Mucosa of stomach (tissue), 1 donor: ENCODE measurements around the gene TLE5.
"Not testable (repeated sequence)": the region's sequence is repeated elsewhere in the genome, so short reads cannot be mapped to it uniquely, and the experiment has no call there.

ENCODE experiments used
- H3K27me3 ChIP-seq: one replicate; pipeline ENCODE4 v1.7.0; 2013; ENCODE audit warnings: mild to moderate bottlenecking, low read length; ENCODE audit not compliant: control insufficient read depth, insufficient read depth
- H3K36me3 ChIP-seq: one replicate; pipeline ENCODE4 v1.7.0; 2013; ENCODE audit warnings: low read length; ENCODE audit not compliant: control insufficient read depth, insufficient read depth
- H3K4me1 ChIP-seq: one replicate; pipeline ENCODE4 v1.7.0; 2013; ENCODE audit warnings: mild to moderate bottlenecking, low read length; ENCODE audit not compliant: control insufficient read depth, insufficient read depth
- H3K4me3 ChIP-seq: one replicate; pipeline ENCODE4 v1.7.0; 2013; ENCODE audit warnings: low read length
- H3K9ac ChIP-seq: one replicate; pipeline ENCODE4 v1.7.0; 2013; ENCODE audit warnings: mild to moderate bottlenecking, low read length, moderate library complexity
- H3K9me3 ChIP-seq: one replicate; pipeline ENCODE4 v1.7.0; 2013; ENCODE audit warnings: mild to moderate bottlenecking, low read length, moderate library complexity; ENCODE audit not compliant: control insufficient read depth
- donor health status: Pancreatic carcinoma.

TLE5 gene

GRCh38 chr19:3045191-3045590, 17.1 kb downstream of the TLE5 start:
- Histone ChIP-seq H3K4me3 (no peak overlapping the region), H3K4me1 (peaks cover 8% of the 10 kb centered on the region), H3K9me3 (no peaks in the 10 kb centered on the region), H3K27me3 (no peaks in the 10 kb centered on the region), H3K9ac (no peak overlapping the region), H3K36me3 (no peaks in the 10 kb centered on the region)

DNA sequence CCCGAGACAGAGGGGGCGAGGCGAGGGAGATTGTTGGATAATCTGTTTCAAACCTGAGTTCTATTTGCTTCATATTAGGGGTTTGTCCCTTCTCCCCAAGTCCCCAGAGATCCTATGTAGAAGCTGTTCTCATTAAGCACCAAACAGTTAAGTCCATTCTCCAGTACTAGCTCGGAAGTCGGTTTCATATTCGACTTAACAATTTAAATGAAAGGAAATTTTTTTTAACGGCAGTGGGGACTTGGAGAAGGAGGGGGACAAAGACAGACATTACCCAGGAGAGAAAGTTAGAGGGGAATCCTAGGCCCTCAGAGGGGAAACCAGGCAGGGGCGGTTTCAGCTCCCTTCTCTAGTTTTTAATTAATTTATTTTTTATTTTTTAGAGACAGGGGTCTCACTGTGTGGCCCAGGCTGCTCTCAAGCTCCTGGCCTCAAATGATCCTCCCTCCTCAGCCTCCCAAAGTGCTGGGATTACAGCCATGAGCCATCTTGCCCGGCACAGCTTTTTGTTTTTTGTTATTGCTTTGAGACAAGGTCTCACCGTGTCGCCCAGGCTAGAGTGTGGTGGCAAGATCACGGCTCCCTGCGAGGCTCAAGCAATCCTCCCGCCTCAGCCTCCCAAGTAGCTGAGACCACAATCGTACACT, 19.6 kb downstream of the TLE5 start:
- H3K36me3 ChIP-seq: no peaks in the 10 kb centered on the region
- H3K9ac ChIP-seq: no peak overlapping the region
- peaks cover 2% of the 10 kb centered on the region for H3K4me1 ChIP-seq
- H3K27me3 ChIP-seq: no peaks in the 10 kb centered on the region
- H3K4me3 ChIP-seq: no peak overlapping the region
- H3K9me3 ChIP-seq: no peaks in the 10 kb centered on the region

- Histone ChIP-seq H3K9ac (no peak overlapping the region), H3K36me3 (no peaks in the 10 kb centered on the region)
These were observed 20.3 kb downstream of the TLE5 start for GRCh38 chr19:3041761-3042620.

GRCh38 chr19:3041327-3041726, 21.0 kb downstream of the TLE5 start:
- H3K4me3 ChIP-seq: no peak overlapping the region
- H3K36me3 ChIP-seq: no peaks in the 10 kb centered on the region
- H3K4me1 ChIP-seq: peaks cover 6% of the 10 kb centered on the region
- no peaks in the 10 kb centered on the region for H3K27me3 ChIP-seq
- H3K9ac ChIP-seq: no peak overlapping the region
- H3K9me3 ChIP-seq: no peaks in the 10 kb centered on the region

More at GRCh38 chr19:3041761-3042620, 20.3 kb downstream of the TLE5 start:
- Histone ChIP-seq H3K27me3 (no peaks in the 10 kb centered on the region), H3K9me3 (no peaks in the 10 kb centered on the region), H3K4me3 (no peak overlapping the region), H3K4me1 (no peaks in the 10 kb centered on the region)

- Histone ChIP-seq H3K9me3 (no peaks in the 10 kb centered on the region), H3K27me3 (no peaks in the 10 kb centered on the region), H3K9ac (no peak overlapping the region), H3K4me3 (no peak overlapping the region), H3K36me3 (no peaks in the 10 kb centered on the region), H3K4me1 (peaks cover 15% of the 10 kb centered on the region)
These were observed 22.6 kb downstream of the TLE5 start for GRCh38 chr19:3039641-3040077.

DNA sequence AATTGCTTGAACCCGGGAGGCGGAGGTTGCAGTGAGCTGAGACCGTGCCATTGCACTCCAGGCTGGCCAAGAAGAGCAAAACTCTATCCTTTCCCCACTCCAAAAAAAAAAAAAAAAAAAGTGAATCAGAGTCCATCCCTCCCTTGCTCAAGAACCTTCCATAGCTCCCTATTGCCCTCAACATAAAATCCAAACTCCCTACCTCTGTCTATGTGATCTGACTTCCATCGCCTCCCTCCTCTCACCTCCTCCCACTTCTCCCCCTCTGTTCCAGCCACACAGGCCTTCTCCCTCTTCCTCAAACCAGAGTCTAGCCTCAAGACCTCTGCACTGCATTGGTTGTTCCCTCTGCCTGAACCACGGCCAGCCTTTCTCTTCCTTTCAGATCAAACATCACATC, 23.2 kb downstream of the TLE5 start:
- Histone ChIP-seq H3K4me1 (peaks cover 20% of the 10 kb centered on the region), H3K9me3 (no peaks in the 10 kb centered on the region), H3K36me3 (no peaks in the 10 kb centered on the region), H3K4me3 (no peak overlapping the region), H3K9ac (no peak overlapping the region), H3K27me3 (no peaks in the 10 kb centered on the region)

- H3K4me1 ChIP-seq: peaks cover 26% of the 10 kb centered on the region
- H3K27me3 ChIP-seq: no peaks in the 10 kb centered on the region
- no peaks in the 10 kb centered on the region for H3K9me3 ChIP-seq
- H3K36me3 ChIP-seq: no peaks in the 10 kb centered on the region
- no peak overlapping the region for H3K9ac ChIP-seq
- H3K4me3 ChIP-seq: no peak overlapping the region
These were observed 24.1 kb downstream of the TLE5 start for GRCh38 chr19:3038214-3038613.

DNA sequence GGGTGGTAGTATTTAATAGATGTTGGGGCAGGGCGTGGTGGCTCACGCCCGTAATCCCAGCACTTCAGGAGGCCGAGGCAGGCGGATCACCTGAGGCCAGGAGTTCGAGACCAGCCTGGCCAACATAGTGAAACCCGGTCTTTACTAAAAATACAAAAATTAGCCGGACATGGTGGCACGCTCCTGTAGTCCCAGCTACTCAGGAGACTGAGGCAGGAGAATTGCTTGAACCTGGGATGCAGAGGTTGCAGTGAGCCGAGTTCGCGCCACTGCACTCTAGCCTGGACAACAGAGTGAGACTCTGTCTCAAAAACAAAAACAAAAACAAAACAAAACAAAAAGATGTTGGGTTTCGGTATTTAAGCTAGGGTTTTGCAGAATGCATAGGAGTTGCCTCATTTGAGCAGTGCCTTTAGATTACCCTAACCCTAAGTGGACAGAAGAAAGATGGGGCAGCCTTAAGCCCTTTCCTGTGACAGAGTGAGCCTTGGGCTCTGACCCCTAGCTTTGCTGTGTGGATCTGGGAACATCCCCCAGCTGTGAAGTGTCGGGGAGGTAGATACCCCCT, 25.2 kb downstream of the TLE5 start:
- Histone ChIP-seq H3K4me1 (peaks cover 26% of the 10 kb centered on the region), H3K9ac (peak overlapping the region; percentile 64)
- H3K36me3 ChIP-seq, H3K27me3 ChIP-seq, H3K4me3 ChIP-seq, H3K9me3 ChIP-seq: not testable (repeated sequence)

DNA sequence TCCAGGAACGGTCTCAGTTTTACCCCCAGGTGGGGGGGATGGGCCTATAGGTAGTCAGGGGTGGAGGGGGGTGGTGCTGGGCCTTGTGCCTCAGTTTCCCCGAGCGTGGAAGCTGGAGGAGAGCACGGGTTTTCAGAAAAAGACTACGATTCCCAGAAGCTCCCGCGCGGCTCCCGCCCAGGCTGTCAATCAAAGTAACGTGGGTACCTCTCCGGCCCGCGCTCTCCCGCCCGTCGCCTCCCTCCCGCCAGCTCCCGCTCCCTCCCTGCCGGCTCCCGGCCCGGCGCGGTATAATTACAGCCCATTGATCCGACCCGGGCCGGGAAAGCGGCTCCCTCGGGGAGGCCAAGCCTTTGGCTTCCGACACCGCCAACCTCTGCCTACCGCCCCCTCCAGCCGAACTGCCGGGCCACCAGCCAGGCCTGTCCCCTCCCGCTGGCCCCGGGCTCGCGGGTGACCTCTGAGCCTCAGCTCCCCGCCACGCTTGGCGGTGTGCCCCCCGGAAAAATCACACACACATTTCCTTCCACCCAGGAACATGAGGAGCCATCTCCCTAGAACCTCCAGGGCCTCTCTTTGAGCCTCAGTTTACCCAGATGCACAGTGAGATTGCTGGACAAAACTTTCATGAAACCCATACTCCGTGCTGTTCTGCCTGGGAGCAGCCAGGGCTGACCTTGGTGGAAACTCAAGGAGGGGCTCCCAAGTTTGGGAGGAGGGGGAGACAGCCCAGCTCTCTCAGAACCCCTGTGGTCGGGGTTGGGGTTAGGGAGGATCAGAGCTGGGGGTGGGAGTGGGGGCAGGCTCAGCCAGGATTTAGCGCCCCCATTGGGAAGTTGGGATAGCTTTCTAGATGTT, 25.9 kb downstream of the TLE5 start:
- Histone ChIP-seq H3K36me3 (no peaks in the 10 kb centered on the region), H3K27me3 (no peaks in the 10 kb centered on the region), H3K9me3 (no peaks in the 10 kb centered on the region), H3K4me1 (peaks cover 26% of the 10 kb centered on the region), H3K9ac (peak overlapping the region; percentile 64), H3K4me3 (peak overlapping the region; percentile 53)

- Histone ChIP-seq H3K4me1 (peaks cover 30% of the 10 kb centered on the region), H3K4me3 (peak overlapping the region; percentile 53), H3K27me3 (no peaks in the 10 kb centered on the region), H3K36me3 (no peaks in the 10 kb centered on the region), H3K9me3 (no peaks in the 10 kb centered on the region), H3K9ac (peak overlapping the region; percentile 85)
These were observed 26.7 kb downstream of the TLE5 start for GRCh38 chr19:3035542-3036118.

- Histone ChIP-seq H3K9me3 (no peaks in the 10 kb centered on the region), H3K4me1 (peaks cover 30% of the 10 kb centered on the region), H3K36me3 (no peaks in the 10 kb centered on the region), H3K4me3 (peak overlapping the region; percentile 53), H3K27me3 (no peaks in the 10 kb centered on the region), H3K9ac (peak overlapping the region; percentile 85)
These were observed 27.4 kb downstream of the TLE5 start for GRCh38 chr19:3034656-3035541.
